ENCODE results near the gene HIRIP3.

DNA sequence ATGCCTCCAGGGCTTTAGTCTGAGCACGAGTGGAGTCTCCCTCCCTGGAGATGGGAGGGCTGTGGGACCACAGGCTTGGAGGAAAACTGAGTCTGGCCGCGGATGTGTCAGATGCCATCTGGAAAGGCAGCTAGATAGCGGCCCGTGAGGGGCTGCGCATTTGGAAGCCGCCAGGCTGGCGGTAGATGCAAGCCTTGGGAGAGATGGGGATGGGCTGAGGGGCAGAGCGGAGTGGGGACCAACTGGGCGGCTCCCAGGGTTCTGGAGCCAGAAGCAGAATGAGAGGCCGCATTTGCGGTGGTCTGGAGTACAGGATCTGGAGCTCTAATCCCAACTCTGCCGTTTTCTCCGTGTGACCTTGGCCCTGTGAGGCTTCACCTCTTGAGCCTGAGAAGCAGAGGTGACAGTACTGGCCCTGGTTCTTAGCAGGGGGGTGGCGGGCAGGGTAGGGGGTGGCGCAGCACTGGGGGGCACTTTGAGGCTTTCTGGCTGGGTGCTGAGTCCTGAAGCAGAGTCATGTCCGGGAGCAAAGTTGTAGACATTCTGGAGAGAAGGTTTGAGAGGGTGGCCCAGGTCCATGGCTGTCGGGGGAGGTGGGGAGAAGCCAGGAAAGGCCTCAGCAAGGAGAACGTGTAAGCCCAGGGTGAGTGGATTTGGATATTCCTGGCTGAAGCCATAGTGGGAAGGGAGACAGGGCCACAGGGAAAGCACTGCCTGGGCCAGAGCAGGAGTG lies 7.4 kb upstream of the HIRIP3 start:
- TF ChIP-seq POLR2AphosphoS5 (IDR thresholded peaks at IDR 0.05; ENCODE audit: borderline replicate concordance, low read depth, low read length) (no peak), EZH2 (IDR thresholded peaks at IDR 0.05) (no peak)
